Measurements from ENCODE around the gene MED12. TPM values are rescaled to one million over a fixed set of nuclear protein-coding genes. Genes with fewer than 3 reads are reported as not detected.

Gene MED12
- total and polyA plus RNA-seq, 8 donors = 37.0 to 67.4 (median 60.3) TPM

DNA sequence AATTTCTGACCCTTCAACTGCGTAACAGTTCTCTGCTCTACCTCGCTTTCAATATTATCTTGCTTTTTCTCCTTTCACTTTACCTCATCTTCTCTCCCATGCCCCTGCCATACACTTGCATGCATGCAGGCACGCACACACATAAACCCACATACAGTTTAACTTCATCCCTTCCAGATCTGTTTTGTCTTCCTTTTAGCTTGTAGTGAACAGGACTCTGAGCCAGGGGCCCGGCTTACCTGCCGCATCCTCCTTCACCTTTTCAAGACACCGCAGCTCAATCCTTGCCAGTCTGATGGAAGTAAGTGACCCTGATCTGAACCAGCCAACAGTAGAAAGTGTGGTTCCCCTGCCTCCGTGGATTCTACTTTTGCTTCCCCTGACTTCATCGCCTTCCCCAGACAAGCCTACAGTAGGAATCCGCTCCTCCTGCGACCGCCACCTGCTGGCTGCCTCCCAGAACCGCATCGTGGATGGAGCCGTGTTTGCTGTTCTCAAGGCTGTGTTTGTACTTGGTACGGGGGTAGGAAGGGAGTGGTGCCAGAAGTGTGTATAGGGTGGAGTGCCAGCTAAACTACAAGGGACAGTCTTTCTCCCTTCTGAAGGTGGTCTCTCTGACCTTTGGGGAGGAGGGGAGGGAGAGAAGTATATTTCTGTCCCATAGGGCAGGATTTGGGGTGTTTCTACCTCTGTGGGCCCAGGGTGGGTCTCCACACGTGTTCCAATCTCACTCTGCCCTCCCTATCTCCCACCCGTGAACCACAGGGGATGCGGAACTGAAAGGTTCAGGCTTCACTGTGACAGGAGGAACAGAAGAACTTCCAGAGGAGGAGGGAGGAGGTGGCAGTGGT, 10.7 kb downstream of the MED12 start:
- ATAC-seq = peak; percentile 91
- peaks cover 0 to 90% of the 10 kb centered on the region in 2 donors for H3K36me3 ChIP-seq
- no peaks in the 10 kb centered on the region for H3K27me3 ChIP-seq
- peak in 3 of 4 donors; percentile 67 to 88 (median 70) for DNase-seq
- H3K4me1 ChIP-seq = no peaks in the 10 kb centered on the region
- H3K9me3 ChIP-seq = no peaks in the 10 kb centered on the region
- TF ChIP-seq, protein P1, sequence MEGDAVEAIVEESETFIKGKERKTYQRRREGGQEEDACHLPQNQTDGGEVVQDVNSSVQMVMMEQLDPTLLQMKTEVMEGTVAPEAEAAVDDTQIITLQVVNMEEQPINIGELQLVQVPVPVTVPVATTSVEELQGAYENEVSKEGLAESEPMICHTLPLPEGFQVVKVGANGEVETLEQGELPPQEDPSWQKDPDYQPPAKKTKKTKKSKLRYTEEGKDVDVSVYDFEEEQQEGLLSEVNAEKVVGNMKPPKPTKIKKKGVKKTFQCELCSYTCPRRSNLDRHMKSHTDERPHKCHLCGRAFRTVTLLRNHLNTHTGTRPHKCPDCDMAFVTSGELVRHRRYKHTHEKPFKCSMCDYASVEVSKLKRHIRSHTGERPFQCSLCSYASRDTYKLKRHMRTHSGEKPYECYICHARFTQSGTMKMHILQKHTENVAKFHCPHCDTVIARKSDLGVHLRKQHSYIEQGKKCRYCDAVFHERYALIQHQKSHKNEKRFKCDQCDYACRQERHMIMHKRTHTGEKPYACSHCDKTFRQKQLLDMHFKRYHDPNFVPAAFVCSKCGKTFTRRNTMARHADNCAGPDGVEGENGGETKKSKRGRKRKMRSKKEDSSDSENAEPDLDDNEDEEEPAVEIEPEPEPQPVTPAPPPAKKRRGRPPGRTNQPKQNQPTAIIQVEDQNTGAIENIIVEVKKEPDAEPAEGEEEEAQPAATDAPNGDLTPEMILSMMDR (IDR thresholded peaks at IDR 0.05) = peak; percentile 52 to 65
- no peak overlapping the region for H3K27ac ChIP-seq
- no peak overlapping the region for H3K4me3 ChIP-seq
- intact Hi-C loops (cut with DNase I) = no loop called here

DNA sequence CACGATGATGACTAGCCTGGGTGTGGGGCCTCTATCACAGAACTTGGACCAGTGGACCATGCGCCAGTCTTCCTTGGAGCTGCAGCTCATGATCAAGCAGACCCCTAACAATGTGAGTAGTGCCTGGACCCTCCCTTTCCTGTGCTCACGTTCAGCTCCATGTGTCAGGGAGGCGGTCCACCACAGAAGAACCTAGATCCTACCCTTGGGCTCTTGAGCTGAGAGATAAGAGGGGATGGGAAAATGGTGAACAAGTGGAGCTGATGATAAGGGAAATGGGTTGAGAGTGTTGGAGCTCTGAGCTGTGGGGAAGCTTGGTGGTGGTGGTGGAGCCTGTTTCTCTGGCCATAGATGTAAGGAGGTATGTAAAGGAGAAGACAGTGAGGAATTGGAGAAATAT, 13.1 kb downstream of the MED12 start:
- DNase-seq (no peak), ATAC-seq (no peak)
- intact Hi-C loops (cut with DNase I) = no loop called here
- no peaks in the 10 kb centered on the region for H3K9me3 ChIP-seq
- TF ChIP-seq, protein P1 (IDR thresholded peaks at IDR 0.05) = no peak
- no peaks in the 10 kb centered on the region for H3K4me1 ChIP-seq
- no peak overlapping the region for H3K4me3 ChIP-seq
- H3K36me3 ChIP-seq = peaks cover 0 to 94% of the 10 kb centered on the region in 2 donors
- no peak overlapping the region for H3K27ac ChIP-seq
- no peaks in the 10 kb centered on the region for H3K27me3 ChIP-seq

DNA sequence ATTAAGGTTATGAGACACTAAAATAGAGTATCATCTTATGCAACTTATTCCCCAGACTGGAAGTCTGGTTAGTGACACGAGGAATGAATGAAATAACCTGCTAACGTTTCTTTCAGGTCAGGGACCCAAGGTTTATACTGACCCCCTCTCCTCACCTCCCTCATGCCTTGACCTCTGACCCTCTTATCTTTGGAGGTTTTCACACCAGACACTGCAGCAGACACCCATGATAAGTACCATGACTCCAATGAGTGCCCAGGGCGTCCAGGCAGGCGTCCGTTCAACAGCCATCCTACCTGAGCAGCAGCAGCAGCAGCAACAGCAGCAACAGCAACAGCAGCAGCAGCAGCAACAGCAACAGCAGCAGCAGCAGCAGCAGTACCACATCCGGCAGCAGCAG, 22.0 kb downstream of the MED12 start:
- no peaks in the 10 kb centered on the region for H3K27me3 ChIP-seq
- DNase-seq (no peak), ATAC-seq (no peak)
- H3K27ac ChIP-seq = no peak overlapping the region
- TF ChIP-seq, protein P1 (IDR thresholded peaks at IDR 0.05) = no peak
- no peak overlapping the region for H3K4me3 ChIP-seq
- H3K36me3 ChIP-seq = peaks cover 0 to 77% of the 10 kb centered on the region in 2 donors
- peaks cover 0 to 6% of the 10 kb centered on the region in 2 donors for H3K4me1 ChIP-seq
- H3K9me3 ChIP-seq = no peaks in the 10 kb centered on the region
- intact Hi-C loops (cut with DNase I) = no loop called here

DNA sequence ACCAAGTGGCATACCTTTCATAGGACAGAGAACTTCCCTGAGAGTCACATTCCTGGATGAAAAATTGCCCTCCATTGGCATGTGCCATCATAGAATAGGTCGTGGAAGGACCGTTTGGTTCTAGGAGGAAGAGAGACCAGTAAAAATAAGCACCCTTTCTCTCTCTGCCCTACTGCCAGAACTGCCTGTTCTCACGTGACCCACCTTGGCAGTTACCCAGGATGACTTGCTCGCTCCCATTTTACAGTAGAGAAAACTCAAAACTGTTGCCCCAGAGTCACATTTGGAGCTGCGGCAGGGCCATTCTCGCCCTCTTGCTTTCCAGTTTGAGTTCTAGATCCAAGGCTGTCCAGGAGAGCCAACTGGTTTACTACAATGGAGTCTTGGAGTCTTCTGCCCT, 25.1 kb downstream of the MED12 start:
- ATAC-seq = no peak
- TF ChIP-seq, protein P1 (IDR thresholded peaks at IDR 0.05) = no peak
- intact Hi-C loops (cut with DNase I) = no loop called here

DNA sequence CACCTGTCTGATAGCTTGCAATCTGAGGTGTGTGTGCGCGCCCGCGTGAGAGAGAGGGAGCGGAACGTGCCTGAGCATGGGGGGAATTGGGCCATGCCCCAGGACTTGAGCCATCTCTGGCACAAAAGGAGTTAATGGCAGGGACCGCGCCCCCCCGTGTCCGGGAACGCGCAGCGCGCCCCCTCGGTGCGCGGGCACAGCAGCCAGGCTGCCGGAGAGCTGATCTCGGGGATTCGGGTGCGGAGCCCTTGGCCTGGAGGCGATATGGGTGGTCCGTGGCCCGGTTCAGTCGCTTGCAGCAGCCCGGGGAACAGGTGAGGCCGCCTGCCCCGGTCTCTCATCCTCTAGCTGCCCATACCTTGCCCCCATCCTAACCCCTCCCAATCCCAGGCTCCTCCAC, 26.3 kb downstream of the MED12 start, which contains the start of gene NLGN3:
NLGN3 (plus strand) TSS at position 191 of the 400 bp plus-strand sequence. CDS start 2,909 bp downstream, outside the sequence.
- TF ChIP-seq, protein P1 (IDR thresholded peaks at IDR 0.05) = no peak
- H3K36me3 ChIP-seq = peaks cover 0 to 36% of the 10 kb centered on the region in 2 donors
- no peak for ATAC-seq
- no peak within 1 kb of the TSS for H3K4me3 ChIP-seq
- DNase-seq = no peak
- no peaks in the 10 kb centered on the region for H3K9me3 ChIP-seq
- H3K4me1 ChIP-seq = peaks cover 0 to 6% of the 10 kb centered on the region in 2 donors
- no peaks in the 10 kb centered on the region for H3K27me3 ChIP-seq
- H3K27ac ChIP-seq = no peak within 1 kb of the TSS
- intact Hi-C loops (cut with DNase I) = no loop called here

More for the DNA sequence above, 25.1 kb downstream of the MED12 start:
- Histone ChIP-seq H3K4me1 (peaks cover 0 to 6% of the 10 kb centered on the region in 2 donors), H3K36me3 (peaks cover 0 to 47% of the 10 kb centered on the region in 2 donors), H3K27ac (no peak overlapping the region), H3K27me3 (no peaks in the 10 kb centered on the region), H3K4me3 (no peak overlapping the region), H3K9me3 (no peaks in the 10 kb centered on the region)
- DNase-seq = no peak
